ENCODE measurements around the gene SDK2. TPM values are rescaled to one million over a fixed set of nuclear protein-coding genes. Genes with fewer than 3 reads are reported as not detected.

Gene SDK2
- total RNA-seq, 2 donors from 2014 or later = 1.4 to 1.7 TPM

DNA sequence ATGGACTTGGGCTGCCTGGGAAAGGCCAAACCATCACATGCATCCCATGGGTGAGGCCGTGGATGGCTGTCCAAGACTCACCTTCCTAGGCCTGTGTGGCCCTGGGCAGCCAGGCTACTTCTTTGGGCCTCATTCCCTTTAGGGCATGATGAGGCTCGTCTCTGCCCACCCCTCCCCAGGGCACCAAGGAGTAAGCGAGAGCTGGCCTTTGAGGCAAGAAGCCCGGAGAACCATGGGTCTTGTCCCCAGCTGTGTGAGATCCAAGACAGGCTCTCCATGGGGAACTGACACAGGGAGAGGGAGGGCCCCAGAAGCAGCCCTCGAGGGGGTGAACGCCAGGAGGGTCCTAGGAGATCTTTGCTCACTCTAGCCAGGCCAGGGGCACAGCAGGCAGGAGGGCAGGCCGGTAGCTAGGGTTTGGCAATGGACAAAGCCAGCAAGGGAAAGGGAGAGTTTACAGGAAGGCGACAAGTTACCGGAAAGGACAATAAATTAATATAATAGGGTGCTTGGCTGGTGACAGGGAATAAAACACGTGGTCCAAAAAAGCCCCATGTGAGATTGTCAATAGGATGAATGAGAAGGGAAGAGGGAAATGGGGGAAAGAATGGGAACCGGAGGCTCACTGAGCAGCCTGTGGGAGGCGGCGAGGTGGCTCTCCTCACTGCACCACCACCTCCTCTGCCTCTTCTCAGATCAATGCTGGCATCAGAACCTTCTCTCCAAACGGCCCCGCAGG lies 119.1 kb downstream of the SDK2 start:
- DNase-seq (ENCODE audit: low spot score) = no peak
- intact Hi-C loops (cut with DNase I) = no loop called here

DNA sequence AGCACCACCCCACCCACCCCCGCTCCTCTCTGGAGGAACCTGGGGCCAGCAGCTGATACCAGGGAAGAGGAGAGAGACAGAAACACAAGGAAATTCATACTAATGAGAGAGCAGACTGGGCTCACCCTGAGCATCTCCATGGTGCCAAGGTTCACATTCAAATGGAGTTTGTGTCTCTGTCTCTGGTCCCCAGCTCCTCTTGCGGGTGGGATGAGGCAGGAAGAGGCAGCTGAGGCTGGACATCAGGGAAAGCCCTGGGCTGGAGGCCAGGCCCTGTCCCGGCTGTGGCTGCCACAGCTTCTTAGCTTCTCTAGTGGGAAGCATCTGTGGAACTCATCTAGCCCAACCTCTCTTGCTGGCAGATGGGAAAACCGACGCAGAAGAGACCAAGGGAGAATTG lies 121.5 kb downstream of the SDK2 start:
- DNase-seq (ENCODE audit: low spot score) = no peak
- intact Hi-C loops (cut with DNase I) = no loop called here

DNA sequence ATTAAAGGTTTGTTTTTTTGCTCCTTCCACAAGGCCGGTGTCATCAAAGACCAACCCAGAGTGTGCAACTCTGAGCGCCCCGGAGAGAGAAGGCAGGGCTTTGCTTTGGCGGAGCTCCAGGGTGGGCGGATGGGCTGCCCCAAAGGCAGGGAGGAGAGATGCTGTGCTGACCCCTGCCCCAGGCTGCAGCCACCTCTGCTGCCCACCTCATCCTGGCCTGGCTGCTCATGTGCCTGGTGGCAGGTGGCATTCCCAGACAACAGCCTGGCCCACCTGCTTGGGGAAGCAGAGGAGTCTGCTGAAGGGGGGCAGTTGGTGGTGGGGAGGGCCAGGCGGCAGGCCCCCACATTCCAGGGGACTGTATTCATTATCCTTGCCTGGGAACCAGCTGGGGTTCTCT lies 122.1 kb downstream of the SDK2 start:
- no peak for DNase-seq (ENCODE audit: low spot score)
- intact Hi-C loops (cut with DNase I) = no loop called here

DNA sequence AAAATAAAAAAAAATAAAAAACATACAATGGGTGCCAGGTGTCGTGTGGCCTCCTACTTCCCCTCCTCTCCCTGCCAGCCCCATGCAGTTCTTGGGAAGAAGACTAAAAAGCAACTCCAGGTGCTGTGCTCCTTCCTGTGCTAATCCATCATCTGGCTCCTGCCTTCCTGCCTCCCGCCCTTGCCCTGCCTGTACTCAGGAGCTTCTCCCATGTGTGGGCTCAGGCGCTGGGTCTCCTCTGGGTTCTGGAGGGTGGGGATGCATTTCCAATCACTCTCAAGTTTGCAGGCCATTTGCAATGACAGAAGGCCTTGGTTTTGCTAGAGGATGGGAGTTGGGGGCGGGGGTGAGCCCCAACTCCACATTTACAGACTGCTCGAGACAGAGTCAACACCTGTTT lies 122.9 kb downstream of the SDK2 start:
- intact Hi-C loops (cut with DNase I) = no loop called here
- no peak for DNase-seq (ENCODE audit: low spot score)

DNA sequence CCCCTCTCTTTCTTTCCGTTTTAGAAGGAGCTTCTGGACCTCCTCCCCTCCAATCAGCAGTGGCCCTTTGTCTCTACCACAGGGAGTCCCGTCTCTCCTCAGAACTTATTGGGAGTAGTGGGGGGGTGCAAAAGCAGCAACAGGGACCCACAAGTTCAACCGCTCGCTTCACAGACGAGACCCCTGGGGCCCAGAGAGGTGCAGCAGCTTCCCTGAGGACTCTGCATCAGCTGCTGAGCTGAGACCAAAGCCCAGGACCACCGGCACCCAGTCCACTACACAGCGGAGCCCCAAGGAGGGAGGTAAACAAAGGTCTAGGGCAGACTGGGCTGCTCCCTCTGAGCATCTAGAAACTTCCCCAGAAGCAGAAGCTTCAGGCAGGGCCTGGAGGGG lies 123.9 kb downstream of the SDK2 start:
- no peak for DNase-seq (ENCODE audit: low spot score)
- intact Hi-C loops (cut with DNase I) = no loop called here

DNA sequence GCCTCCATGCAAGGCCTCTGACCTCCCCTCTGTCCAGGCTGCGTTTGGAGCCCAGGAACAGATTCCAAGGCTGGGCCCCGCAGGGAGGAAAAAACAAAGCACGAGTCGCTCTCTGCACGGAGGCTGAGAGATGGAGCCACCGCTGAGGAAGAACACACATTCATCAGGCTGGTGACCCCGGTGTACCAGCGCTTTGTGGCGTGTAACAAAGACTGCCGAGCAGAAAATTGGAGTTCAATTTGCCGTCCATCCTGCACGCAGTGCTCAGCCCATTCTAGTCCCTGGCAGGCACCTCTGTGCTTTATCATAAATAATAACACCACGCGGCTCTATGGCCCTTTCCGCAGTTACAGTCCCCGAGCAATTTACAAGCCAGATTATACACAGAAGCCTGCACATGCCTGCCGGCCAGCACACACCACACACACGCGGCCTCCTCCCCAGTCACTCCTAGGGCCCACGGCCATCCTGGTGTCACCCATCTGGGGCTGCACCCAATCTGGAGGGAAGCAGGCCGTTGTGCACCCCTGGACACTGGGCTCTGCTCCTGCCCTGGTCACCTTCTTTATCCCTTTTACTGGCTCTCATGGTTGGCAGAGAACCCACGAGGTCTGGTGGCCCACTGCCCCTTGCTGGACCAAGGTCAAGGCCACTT lies 124.4 kb downstream of the SDK2 start:
- intact Hi-C loops (cut with DNase I) = no loop called here
- DNase-seq (ENCODE audit: low spot score) = no peak

DNA sequence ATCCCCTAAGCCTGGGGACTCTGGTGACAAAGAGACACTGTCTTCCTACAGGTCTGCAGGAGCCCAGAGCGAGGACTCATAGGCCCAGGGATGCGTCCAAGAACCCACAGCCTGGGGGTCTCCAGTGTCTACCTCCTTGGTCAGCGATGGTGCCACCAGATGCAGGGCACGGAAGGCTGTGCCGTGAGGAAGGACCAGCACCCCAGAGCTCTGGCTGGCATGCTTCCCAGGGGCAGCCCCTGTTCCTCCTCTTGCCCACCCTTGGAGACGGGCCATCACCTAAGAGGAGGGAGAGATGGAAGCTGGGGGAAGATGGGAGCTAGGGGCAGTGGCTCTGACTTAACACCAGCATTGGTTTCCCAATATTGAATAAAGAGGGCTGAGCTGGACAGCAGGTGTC lies 125.2 kb downstream of the SDK2 start:
- no peak for DNase-seq (ENCODE audit: low spot score)
- intact Hi-C loops (cut with DNase I) = no loop called here

DNA sequence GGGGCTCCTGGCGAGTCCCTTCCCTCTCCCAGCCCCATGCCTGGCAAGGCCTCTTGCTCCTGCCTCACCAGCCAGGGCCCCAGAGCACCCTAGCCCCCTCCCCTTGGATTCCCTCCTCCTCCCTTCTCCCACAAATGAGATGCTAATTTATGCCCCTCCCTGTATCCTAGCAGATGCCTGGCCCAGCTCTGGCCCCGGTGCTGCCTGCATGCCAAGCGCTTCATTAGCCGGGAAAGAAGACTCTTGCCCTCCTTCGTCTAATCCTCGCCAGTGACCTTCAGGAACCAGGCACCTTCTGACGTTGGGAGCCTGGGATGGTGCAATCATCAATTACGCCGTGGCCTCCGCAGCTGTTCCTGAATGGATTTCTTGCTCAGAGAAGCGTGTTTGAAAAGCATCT lies 127.8 kb downstream of the SDK2 start:
- DNase-seq (ENCODE audit: low spot score) = no peak
- intact Hi-C loops (cut with DNase I) = no loop called here

DNA sequence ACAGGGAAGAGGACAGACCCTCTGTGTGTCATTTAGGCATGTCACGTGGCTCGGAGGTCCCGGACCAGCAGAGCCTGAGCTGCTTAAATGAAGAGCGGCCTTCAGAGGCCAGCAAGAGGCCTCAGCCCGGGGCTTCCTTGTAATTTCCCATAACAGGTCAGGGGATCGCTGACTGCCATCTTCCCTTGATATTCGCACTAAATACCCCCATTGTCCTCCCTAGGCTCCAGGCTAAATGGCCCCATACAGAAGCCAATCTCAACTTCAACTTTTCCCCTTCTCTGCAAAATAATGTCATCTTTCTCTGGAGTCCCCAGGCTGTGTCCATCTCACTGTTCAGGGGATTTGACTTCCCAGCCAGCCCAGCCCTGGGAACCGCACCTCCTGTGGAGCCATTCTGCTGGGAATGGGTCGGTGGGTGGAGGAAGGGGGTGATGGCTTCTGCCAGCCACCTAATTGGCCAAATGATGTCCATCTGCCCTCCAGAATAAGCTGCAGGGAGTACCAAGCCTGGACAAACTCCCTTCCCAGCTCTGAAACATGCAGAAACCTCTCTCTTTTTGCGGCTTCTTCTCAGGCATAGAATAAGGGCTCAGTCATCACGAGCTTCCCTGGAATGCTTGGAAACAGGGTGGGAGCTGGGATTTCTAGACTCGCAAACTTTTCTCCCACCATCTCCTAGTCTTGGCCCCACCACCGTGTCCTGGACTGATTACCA lies 129.9 kb downstream of the SDK2 start:
- intact Hi-C loops (cut with DNase I) = loop anchor here in 1 of 2 donors (5.0 kb wide), 1 partner anchor 783 kb away; no protein-coding TSS in a partner anchor
- no peak for DNase-seq (ENCODE audit: low spot score)

DNA sequence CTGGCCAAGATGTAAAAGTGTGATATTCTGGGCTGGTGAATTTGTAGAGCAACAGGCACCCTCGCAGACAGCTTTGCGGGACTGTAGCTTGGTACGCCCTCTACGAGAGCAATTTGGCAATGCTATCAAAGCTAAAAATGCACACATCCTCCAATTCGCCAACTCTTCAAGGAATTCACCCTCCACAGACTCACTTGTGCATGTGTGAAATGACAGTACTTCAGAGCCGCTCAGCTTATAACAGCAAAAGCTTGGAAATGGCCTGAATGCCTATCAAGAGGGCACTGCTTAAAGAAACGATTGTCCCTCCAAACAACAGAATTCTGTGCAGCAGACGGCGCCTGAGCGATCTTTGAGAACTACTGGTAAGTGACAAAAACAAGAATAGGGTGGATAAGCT lies 130.8 kb downstream of the SDK2 start:
- intact Hi-C loops (cut with DNase I) = loop anchor here in 1 of 2 donors (1.0 to 5.0 kb wide), 2 partner anchors 11 to 784 kb away; no protein-coding TSS in a partner anchor
- no peak for DNase-seq (ENCODE audit: low spot score)

DNA sequence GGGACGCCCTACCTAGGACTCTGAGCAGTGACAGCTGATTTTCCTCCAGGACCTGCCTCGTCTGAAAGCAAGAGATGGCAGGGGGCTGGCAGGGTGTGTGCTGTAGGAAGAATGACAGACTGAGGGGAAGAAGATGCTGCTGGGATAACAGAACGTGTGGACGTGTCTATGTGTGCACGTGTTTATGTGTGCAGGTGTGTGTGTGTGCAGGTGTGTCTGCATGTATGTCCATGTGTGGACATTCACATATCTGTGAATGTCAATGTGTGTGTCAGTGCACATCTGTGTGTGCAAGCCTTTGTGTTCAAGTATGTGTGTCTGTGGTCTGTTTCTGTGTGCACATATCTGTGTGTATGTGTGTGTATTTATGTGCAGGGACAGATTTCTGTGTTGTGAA lies 132.5 kb downstream of the SDK2 start:
- DNase-seq (ENCODE audit: low spot score) = no peak
- intact Hi-C loops (cut with DNase I) = loop anchor here in 1 of 2 donors (5.0 kb wide), 1 partner anchor 786 kb away; no protein-coding TSS in a partner anchor

DNA sequence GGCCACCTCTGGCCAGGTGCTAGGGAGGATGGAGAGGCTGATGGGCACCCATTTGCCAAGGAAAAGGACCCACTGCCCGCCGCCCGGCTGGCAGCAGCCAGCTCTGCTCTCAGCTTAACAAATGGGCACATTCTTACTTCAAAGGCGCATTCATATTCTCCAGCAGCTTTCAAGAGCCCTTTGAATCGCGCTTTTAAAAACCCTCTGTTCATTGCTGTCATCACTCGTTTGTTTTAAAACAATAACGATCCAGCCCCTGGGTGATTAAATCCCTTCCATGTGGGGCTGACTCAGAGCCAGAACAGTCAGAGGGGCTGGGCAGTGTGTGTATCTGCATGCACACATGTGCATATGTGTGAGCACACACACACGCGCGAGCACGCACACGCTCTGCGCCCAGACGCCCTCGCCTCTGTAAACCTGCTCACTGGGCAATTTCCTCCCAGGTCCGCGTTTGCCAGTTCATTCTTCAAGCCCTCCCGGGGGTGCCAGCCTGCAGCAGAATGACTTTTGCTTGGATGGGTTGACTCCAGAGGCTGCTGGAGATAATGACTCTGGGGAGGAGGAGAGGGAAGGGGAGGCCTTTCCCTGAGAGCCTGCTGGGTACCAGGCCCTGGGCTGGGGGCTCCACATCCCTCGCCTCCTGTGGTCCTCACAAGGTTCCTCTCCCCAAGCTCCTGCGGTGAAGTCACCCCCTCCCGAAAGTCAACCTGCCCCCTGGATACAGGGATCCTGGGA lies 133.1 kb downstream of the SDK2 start:
- intact Hi-C loops (cut with DNase I) = loop anchor here in 1 of 2 donors (5.0 kb wide), 1 partner anchor 786 kb away; no protein-coding TSS in a partner anchor
- no peak for DNase-seq (ENCODE audit: low spot score)

DNA sequence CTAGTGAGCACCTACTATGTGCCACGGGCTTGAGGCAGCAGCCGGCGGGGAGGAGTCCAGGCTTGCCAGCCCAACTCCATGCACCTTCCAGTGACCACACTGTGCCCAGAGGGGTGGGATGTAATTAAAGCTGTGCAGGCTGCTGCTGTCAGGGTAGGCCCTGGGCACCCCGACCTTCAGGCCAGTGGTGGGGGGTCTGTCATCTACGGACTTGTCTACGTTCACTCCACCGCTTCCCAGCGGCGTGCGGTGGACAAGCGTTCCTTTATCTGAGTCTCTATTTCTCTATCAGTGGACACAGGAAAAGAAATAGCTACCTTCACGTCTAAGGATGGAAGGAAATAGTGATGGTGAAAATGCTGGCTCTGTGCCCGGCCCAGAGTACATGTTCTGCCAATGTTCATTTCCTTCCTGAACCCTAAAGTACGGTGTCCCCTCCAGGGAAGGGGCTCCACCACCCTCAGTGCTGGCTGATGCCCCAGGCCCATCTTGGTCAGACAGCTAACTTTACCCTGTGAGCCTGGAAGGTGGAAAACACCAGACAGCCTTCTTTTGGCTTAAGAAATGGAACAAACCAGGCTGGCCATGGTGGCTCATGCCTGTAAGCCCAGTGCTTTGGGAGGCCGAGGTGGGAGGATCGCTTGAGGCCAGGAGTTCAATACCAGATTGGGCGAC lies 135.2 kb downstream of the SDK2 start:
- DNase-seq (ENCODE audit: low spot score) = no peak
- intact Hi-C loops (cut with DNase I) = no loop called here

DNA sequence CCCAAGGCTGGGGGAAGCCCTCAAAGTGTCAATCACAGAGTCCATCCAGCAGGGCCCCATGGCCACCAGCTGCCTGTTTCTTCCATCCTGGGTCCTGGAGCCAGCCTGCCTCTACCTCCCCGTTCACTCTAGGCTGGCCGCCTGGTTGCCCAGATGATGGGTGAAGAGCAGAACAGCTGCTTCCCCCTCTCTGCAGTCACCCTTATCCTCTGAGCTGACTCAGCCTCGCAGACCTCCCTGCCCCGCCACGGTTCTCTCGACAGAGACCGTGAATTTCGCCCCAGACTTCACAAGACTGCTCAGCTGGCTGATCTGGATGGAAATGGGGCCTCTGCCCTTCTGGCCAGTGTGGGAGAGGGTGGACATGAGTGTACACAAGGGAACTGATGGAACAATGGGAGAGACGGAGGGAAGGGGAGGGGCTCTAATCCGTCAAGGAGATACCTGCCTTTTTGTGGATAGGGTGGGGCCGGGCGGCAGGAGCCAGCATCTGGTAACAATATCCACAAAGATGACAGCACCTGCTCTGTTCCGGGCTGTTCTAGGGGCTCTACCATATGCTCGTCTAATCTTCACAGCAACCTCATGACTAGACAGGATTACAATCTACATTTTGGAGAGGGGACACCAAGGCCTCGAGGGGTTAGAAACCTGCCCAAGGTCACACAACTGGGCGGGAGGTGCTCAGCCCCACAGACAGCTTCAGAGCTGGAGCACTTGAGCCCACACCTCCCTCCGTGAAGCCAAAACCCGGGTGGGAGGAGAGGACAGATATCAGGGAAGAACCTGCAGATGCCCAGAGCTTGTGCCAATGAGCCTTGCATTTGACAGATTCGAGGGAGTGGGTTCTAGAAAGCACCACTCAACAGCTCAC lies 136.0 kb downstream of the SDK2 start:
- intact Hi-C loops (cut with DNase I) = no loop called here
- no peak for DNase-seq (ENCODE audit: low spot score)

DNA sequence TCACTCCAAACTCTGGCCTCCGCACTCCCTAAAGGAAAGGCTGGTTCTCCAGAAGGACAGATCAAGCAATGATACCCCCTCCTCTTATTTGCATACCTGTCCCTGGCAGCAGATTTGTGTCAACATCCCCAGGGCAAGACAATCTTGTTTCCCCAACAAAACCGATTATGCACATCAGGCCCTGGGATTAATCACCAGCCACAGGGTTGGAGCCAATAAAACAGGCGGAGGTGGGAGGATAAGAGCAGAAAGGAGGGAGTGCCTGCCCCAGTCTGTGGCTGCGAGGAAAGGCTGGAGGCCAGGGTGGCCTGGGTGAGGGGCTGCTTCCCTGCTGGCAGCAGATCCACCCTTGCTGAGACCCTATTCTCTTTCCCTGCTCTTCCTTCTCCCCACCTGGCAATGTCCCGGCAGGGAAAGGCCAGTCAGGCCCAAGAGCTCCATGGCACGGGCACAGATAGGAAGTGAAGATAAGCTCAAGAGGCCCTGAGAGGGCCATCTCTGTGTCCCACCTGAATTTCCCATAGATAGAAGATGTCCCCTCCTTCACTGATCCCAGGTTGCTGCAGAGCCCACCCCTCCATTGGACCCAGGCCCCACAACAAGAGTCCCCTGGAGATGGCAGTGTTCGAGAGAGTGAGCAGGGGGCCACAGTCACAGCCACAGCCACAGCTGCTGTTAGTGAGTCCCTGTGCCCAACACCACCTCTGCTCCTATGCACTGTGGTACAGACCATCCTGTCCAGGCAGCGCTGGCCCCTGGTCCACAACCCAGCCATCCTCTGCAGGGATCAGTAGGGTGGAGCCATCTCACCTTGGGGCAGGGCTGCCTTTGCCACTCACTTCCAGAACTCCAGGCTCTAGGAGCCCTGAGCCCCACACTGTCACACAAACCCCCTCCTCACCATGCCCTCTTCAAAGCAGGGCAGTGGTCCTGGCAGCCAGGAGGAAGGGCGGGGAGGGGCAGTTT lies 137.5 kb downstream of the SDK2 start:
- DNase-seq (ENCODE audit: low spot score) = no peak
- intact Hi-C loops (cut with DNase I) = no loop called here

DNA sequence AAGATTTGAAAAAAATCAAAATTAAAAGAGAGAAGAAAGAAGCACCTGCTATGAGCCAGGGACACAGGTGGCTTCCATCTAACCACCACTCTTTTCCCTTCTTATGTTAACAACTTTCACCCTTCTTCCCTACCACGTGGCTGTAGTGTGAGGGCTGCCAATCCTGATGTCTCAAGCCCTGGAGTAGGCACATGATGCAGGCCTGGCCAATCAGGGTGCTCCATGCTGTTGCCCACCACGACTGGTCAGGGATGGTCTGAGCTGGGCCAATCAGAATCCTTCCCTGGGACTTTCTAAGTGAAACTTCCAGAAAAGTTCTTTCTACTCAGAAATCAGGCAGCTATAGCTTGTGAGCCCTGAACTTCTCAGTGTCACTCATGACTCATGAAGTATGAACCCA lies 140.7 kb downstream of the SDK2 start:
- intact Hi-C loops (cut with DNase I) = no loop called here
- no peak for DNase-seq (ENCODE audit: low spot score)

DNA sequence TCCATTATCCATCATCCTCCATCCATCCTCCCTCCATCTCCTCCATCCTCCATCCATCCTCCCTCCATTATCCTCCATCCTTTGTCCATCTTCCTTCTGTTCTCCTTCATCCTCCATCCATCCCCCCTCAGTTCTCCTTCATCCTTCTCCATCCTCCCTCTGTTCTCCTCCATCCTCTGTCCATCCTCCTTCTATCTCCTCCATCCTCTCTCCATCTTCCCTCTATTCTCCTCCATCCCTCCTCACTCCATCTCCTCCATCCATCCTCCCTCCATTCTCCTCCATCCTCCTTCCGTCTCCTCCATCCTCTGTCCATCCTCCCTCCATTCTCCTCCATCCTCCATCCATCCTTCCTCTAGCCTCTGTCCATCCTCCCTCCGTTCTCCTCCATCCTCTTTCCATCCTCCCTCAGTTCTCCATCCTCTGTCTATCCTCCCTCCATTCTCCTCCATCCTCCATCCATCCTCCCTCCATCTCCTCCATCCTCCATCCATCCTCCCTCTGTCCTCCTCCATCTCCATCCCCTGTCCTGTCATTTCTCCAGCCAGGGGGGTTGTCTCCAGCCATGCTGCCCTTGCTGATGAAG lies 143.7 kb downstream of the SDK2 start:
- intact Hi-C loops (cut with DNase I) = no loop called here

More for the DNA sequence above, 143.7 kb downstream of the SDK2 start:
- no peak for DNase-seq (ENCODE audit: low spot score)

Data from posterior vena cava (tissue), 2 donors.